ENCODE results near the gene SAMD13. TPM values are rescaled to one million over a fixed set of nuclear protein-coding genes. Genes with fewer than 3 reads are reported as not detected.

Gene SAMD13
- total and polyA plus RNA-seq, 2 donors (not counting 3 experiments of a cell fraction or from before 2014, with no cell fraction given) = 1.2 to 4.8 TPM

DNA sequence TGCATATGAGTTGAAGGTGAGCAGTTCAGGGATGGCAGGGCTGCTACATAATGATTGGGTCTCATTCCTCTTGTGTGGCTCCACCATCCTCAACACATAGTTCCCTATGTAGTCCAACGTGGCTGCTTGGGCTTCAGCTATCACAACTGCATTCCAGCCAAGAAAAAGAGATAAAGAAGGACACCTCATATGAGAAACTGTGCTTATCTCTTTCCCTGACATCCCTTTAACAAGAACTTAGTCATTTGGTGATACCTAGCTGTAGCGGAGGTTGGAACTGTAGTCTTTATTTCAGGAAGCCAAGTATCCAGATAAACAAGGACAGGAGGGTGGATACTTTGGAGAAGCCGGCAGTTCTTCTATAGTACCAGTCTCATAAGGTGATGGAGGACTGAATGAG is 54.0 kb downstream of the SAMD13 start:
- Histone ChIP-seq H3K79me2 (ENCODE audit: control insufficient read depth, insufficient read depth, low read length) (no peaks in the 10 kb centered on the region), H3K4me1 (ENCODE audit: control insufficient read depth, extremely low read depth, insufficient read depth, low read length) (no peaks in the 10 kb centered on the region), H3K4me3 (replicated peaks in 1 of 3; ENCODE audit: insufficient read depth in 1 of 3, low read depth in 1 of 3, low read length in 3 of 3) (no peak overlapping the region), H4K20me1 (replicated peaks; ENCODE audit: control insufficient read depth, extremely low read depth, insufficient read depth, low read length) (no peaks in the 10 kb centered on the region), H3K27me3 (ENCODE audit: control insufficient read depth in 2 of 2, insufficient read depth in 2 of 2, low read length in 2 of 2) (no peaks in the 10 kb centered on the region), H3K4me2 (ENCODE audit: insufficient read depth, low read length) (no peak overlapping the region), H2AFZ (ENCODE audit: low read depth, low read length) (no peak overlapping the region), H3K9me3 (replicated peaks; ENCODE audit: control insufficient read depth, insufficient read depth, low read length) (no peaks in the 10 kb centered on the region), H3K27ac (ENCODE audit: insufficient read depth, low read depth, low read length) (no peak overlapping the region), H3K36me3 (ENCODE audit: control insufficient read depth in 2 of 2, extremely low read depth in 1 of 2, insufficient read depth in 2 of 2, low read length in 2 of 2) (no peaks in the 10 kb centered on the region), H3K9ac (replicated peaks; ENCODE audit: extremely low read depth, insufficient read depth, low read length) (no peak overlapping the region), H3K9me1 (replicated peaks; ENCODE audit: control insufficient read depth, extremely low read depth, insufficient read depth, low read length) (no peaks in the 10 kb centered on the region)
- intact Hi-C loops (cut with micrococcal nuclease) = no loop called here
- DNase-seq (ENCODE audit: low read depth, low spot score) (no peak), FAIRE-seq (no peak)
- dilution Hi-C loops (cut with MboI; ENCODE audit: extremely low pct_ligation_motif_present, low sequenced_read_pairs) = no loop called here
- no TSS peak for BruUV-seq (replicated peaks)
- TF ChIP-seq POLR2AphosphoS5 (IDR thresholded peaks at IDR 0.05; ENCODE audit: insufficient read depth, low read depth, low read length) (no peak), GATA2 (IDR thresholded peaks at IDR 0.05; ENCODE audit: insufficient read depth, insufficient read length, low read depth, low read length) (no peak), EZH2 (IDR thresholded peaks at IDR 0.05; ENCODE audit: borderline replicate concordance, low read depth, low read length, severe bottlenecking) (no peak), MYC (IDR thresholded peaks at IDR 0.05; ENCODE audit: low read depth, low read length) (no peak), JUN (IDR thresholded peaks at IDR 0.05; ENCODE audit: borderline replicate concordance, insufficient read depth, insufficient read length, low read depth) (no peak), FOS (IDR thresholded peaks at IDR 0.05; ENCODE audit: borderline replicate concordance, insufficient read depth, low read length) (no peak), POLR2A (IDR thresholded peaks at IDR 0.05; ENCODE audit: low read depth, low read length) (no peak)
- TF ChIP-seq, protein P1, sequence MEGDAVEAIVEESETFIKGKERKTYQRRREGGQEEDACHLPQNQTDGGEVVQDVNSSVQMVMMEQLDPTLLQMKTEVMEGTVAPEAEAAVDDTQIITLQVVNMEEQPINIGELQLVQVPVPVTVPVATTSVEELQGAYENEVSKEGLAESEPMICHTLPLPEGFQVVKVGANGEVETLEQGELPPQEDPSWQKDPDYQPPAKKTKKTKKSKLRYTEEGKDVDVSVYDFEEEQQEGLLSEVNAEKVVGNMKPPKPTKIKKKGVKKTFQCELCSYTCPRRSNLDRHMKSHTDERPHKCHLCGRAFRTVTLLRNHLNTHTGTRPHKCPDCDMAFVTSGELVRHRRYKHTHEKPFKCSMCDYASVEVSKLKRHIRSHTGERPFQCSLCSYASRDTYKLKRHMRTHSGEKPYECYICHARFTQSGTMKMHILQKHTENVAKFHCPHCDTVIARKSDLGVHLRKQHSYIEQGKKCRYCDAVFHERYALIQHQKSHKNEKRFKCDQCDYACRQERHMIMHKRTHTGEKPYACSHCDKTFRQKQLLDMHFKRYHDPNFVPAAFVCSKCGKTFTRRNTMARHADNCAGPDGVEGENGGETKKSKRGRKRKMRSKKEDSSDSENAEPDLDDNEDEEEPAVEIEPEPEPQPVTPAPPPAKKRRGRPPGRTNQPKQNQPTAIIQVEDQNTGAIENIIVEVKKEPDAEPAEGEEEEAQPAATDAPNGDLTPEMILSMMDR (IDR thresholded peaks at IDR 0.05; ENCODE audit: extremely low read depth in 1 of 2, insufficient read depth in 1 of 2, low read depth in 1 of 2, low read length in 2 of 2) = no peak
- TF ChIP-seq, protein P2, sequence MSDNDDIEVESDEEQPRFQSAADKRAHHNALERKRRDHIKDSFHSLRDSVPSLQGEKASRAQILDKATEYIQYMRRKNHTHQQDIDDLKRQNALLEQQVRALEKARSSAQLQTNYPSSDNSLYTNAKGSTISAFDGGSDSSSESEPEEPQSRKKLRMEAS (IDR thresholded peaks at IDR 0.05; ENCODE audit: insufficient read depth, insufficient read length) = no peak
- ChIA-PET POLR2A (no interaction called here), CTCF (interaction anchor here (0.7 to 1.3 kb wide), 3 partner anchors 52 to 369 kb away, joined by 3 read pairs; no protein-coding TSS in a partner anchor)

Measured in endothelial cell of umbilical vein (primary cell).